CD4-positive, alpha-beta T cell treated with Interleukin-15 for 4 hours (primary cell): Measurements from ENCODE around the gene ITPA.
"Not testable (repeated sequence)": the region's sequence is repeated elsewhere in the genome, so short reads cannot be mapped to it uniquely, and the experiment has no call there.

ENCODE experiments used
- DNase-seq: peaks from one replicate; pipeline ENCODE4 v3.0.0-alpha.2; 2020; ENCODE audit warnings: low spot score

The ITPA gene

DNA sequence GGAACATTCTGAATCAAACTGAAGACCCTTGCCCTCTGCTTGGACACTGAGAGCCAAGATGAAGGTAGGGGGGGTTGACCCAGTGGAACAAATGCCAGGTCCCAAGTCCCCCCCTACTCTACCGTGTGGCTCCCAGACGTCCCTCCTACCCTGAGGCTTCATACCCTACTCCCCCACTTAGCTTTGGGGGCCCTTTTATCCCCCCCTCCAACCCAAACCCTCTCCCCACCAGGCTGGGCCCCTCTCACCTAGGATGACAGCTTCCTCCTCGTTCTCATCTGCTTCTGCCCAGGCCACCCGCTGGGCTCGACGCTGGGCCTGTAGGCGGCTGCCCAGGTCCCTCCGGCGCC is 6.4 kb upstream of the ITPA start:
- DNase-seq, result no peak

DNA sequence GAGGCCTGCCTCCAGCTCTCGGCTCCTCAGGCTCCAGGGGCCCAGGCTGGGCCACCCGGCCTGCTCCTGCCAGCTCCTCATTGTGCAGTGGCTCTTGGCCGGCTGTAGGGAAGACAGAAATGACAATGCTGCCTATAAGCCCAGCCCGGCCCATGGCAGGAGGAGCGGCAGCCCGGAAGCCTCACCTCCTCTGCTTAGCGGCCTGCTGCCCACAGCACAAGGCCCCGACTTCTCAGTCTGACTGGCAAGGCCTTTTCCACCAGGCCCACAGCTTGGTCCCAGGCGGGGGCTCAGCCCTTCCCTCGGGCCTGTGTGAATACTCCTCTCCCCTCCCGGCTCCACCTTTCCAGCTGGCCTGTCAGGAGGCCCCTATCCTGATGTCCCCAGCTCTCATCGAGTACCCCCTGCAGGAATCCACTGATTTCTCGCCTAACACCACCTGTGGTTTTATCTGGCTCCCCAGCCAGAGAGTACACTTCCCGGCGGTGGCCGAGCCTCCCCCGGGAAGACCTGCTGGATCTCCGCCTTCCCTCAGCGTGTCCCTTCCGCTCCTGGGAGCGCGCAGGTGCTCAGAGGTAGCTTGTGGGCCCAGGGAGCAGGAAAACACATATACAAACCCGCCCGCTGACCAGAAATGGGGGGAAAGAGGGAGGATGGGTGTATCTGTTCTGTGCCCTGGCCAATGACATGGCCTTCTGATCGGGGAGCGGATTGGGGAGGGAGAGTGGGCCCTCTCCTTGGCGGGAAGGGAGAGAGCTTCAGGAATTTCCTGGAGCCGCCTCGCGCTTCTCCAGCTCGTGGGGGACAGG is 5.8 kb upstream of the ITPA start:
- DNase-seq, result peak; percentile 26

DNA sequence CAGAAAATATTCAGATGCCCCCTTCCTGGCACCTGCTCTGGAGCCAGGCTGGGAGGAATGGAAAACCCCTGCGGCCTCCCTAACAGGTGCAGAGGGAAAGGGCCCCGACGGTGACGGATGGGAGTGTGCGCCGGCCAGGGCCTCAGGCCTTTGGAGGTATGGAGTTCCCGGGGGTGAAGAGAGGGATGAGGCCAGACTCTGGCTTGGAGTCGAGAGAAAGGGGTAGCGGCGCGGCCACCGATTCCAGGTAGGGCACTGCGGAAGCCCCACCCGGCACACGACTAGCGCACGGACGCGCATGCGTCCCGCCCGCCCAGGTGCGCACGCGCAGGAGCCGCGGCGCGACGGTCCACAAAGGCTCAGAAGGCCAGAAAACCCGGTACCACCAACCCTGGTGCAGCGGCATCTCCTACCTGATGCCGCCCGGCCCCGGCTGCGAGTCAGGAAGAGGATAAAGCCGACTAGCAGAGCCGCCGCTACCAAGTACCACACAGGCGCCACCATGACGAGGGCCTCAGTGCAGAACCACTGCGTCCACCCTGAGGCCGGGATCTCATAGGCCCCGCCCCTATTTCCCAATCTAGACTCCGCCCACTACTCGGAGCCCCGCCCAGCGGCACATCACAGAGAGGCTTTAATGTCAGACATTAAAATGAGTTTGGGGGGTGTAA is 5.0 kb upstream of the ITPA start, which contains the start of gene DDRGK1:
TSS of gene DDRGK1 (minus strand) at position 559 of the 671 bp plus-strand sequence. CDS start at position 504, 55 bp downstream.
- peak; percentile 93 for DNase-seq

DNA sequence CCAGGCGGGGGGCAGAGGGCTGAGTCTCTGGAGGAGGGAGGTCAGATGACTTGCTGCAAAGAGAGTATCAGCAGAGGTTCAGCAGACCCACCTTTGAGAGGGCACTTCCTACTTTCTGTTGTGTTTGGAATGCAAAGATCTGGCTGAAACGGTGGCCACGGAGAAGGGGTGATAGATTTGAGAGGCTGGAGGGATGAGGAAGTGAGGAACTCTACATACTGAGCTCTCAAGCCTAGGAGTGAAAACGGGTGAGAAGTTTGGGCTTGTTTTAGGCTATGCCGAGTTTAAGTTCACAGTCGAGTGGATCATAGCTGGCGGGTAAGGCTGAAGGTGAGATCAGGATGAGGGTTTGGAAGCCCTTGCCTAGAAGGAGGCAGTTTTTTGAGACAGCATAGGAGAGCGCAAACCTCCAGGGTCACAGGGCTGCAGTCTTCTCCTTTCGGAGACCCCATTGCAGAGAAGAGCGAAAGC is 477 bp upstream of the ITPA start:
- peak; percentile 10 for DNase-seq

DNA sequence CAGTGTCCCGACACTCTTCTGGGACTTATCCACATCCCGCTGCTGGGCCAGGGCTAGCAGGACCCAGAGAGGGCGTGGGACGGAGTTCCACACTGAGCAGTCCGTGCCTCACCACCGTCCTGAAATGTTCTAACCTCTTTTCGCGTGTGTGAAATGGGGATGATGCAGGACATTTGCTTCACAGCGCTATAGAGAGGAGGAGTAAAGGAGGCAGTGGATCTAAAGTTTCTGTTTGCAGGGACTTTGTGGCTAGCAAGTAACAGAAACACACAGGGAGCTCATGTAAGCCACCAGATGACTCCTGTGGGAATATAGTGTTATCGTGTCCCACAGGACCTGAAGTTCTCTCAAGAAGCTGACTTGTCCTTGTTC is 634 bp downstream of the ITPA start:
- DNase-seq, result no peak

DNA sequence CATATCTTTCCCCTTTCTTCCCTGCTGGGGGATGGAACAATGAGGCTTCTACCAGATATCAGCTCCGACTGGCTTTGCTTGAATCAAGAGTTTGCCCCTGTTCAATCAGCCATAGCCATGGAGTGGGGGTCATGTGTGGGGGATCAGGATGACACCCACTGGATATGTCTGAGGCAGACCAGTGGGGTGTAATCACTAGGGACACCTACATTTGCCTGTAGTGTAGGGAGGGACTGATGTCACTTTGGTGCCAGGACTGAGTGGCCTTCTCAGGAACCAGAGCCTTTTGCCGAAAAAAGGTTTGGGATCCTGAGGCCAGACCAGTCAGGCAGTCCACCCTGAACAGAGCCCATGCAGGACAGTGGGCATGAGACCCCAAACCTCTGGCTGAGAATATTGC is 1.0 kb downstream of the ITPA start:
- DNase-seq, result no peak

DNA sequence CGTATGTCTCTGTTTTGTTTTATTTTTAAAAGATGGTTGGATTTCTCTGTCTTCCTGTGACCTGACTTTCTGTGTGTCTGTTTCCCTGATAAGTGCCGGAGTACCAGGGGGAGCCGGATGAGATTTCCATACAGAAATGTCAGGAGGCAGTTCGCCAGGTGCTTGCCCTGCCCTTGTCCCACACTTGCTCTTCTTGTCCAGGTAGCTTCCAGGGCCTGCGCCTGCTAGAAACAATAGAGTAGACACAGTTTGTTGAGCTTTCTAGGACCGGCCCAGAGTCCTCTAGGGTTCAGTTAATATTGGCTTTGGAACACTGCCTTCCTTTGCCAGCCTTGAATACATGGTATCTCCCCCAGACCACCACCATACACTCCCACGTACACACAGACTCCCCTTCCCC is 3.9 kb downstream of the ITPA start:
- DNase-seq, result no peak

DNA sequence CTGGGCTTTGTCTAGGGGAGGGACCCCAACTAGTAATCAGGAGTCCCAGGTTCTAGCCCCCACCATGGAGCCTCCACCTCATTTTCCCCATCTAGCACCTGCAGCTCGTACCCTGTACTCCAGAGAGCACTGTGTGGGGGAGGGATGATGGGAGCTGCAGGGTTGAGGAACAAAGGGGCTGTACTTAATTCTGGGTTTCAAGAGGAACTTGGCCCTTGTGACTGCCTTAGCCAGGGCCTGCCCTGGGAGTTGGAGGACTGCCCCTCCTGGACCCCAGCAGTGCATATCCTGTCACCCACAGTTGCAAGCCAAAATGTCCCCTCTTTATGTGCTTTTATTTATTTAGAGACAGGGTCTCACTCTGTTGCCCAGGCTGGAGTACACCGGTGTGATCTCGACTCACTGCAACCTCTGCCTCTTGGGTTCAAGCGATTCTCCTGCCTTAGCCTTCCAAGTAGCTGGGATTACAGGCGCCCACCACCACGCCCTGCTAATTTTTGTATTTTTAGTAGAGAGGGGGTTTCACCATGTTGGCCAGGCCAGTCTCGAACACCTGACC is 6.1 kb downstream of the ITPA start:
- DNase-seq, result not testable (repeated sequence)

DNA sequence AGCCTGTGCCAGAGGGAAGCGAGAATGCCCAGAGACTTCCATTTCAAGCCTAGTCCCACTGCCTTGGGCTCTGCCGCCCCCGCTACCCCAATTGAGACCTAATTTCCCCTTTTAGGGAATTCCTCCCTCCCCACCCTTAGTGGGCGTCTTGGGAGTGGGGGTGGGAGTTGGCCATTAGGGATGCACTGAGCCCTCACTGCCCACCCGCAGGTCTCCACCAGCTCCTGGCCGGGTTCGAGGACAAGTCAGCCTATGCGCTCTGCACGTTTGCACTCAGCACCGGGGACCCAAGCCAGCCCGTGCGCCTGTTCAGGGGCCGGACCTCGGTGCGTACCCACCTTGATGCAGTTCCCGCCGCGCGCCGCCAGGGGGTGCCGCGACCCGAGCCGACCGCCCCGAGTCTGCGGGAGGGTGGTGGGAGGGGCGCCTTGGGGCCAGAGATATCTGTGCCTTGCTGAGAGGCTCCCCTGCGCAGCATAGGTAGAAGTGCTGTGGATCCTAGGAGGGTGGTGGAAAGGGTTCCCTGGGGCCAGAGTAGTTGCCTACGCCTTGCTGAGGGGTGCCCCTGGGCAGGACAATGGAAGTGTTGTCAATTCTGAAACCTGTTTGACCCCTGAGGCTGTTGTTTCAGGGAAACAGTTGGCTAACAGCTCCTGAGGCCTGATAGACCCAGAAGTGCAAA is 9.2 kb downstream of the ITPA start:
- DNase-seq, result peak; percentile 72

DNA sequence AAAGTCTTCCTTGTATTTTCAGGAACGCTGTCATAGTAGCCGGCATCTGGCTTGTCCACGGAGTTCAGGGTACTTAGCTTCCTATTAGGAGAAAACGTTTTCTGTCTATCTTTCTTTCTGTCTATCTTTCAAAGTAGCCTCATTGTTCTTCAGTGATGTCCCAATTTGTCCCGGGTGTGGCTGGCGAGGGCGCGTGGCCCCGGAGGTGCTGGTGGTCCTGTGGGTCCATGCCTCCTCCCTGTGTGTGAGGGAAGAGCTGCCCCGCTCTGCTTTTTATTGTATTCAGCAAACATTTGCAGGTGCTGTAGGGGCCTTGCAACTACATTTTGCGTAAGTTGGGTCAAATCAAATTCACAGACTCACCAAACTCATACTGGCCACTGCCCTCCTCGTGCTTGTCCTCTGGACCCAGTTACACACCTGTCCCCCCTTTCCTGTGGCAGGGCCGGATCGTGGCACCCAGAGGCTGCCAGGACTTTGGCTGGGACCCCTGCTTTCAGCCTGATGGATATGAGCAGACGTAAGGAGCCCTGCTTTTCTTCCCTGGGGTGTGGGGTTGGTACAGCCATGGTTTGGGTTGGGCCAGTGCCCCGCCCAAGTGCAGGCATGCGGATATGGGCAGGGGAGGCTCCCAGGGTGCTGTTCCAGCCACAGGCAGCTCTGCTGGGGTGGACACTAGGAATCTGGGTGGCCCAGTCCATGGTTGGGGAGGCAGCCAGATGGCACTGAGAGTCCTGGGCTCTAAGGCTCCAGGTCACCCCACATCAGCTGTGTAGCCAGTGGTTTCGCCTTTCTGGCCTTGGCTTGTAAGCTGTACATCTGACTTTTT is 12.3 kb downstream of the ITPA start:
- DNase-seq, result no peak

DNA sequence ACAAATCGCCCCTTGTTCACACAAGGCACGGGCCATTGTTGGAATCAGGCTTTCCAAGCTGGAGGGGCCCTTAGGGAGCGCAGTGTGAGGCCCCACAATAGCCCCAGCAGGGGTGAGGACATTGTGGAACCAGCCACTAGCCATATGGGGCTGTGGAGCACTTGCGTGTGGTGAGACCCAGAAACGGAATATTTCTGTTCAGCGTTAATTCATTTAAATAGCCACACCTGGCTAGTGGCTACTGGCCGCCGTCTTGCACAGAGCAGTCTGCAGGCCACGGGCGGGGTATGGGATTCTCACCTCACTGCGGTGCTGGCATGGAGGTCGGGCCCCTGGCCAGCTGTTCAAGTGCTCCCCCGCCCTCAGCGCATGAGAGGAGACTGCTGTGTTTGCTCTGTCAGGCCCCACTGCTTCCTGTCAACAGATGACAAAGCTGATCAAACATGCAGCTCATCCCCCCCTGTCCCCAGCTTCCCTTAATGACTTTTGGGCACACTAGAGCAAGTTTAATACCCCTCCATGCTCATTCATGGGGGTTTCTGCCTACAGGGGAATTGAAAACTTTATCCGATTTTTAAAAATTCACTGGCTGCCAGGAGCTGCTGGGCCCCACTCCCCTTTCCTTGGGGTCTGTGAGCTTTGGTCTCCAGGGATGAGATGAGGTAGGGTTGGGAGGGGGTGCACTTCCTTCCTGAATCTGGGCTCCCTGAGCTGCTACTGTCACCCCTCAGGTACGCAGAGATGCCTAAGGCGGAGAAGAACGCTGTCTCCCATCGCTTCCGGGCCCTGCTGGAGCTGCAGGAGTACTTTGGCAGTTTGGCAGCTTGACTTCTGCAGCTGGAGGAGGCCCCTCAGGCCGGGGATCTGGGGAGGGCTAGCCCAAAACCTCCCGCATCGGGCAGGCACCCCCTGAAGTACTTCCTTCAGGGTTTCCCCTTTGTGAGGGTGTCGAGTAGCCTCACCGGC is 13.6 kb downstream of the ITPA start:
- DNase-seq, result no peak

DNA sequence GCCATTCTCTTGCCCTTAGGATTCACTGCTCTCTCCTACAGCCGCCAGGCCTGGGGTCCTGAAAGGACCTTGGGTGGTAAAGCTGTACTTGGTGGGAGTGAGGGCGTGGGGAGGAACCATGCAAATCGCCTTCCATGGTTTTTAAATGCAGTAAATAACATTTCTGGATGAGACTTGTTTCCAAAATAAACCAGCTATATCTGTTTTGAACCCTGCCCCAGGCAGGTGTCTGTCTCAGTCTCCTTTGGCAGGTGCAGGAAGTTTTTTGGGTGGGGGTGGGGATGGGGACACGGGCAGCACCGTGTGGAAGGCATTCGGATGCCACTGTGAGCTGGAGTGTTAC is 14.3 kb downstream of the ITPA start:
- DNase-seq, result no peak

DNA sequence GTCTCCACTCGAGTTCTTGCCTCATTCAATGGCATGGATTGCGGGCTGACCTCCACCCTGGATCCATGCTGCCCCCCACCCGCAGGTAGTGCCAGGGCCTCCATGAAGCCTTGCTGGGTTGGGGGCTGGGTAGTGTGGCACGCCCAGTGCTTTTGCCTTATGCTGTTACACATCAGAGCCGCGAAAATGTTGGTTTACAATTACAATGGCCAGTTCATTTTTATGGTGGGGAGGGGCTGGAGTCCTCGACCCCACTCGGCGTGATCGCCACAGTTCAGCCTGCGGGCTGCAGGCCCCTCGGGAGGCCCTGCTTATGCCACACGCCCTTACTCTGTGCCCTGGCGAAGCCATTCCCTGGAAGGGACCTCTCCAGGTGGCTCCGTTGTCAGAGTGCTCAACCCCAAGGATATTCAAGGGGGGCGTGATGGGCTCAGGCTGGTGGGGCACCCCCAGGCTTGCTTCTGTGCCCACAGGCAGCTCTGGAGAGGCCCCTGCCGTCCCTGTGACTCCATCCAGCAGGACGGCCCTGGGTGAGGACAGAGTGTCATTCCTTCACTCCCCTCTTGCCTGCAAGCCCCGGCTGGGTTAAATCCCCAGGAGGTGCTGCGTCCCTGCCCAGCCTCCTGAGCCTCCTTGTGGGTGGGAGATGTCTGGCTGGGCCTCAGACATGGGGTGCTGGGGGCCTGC is 14.8 kb downstream of the ITPA start:
- no peak for DNase-seq

DNA sequence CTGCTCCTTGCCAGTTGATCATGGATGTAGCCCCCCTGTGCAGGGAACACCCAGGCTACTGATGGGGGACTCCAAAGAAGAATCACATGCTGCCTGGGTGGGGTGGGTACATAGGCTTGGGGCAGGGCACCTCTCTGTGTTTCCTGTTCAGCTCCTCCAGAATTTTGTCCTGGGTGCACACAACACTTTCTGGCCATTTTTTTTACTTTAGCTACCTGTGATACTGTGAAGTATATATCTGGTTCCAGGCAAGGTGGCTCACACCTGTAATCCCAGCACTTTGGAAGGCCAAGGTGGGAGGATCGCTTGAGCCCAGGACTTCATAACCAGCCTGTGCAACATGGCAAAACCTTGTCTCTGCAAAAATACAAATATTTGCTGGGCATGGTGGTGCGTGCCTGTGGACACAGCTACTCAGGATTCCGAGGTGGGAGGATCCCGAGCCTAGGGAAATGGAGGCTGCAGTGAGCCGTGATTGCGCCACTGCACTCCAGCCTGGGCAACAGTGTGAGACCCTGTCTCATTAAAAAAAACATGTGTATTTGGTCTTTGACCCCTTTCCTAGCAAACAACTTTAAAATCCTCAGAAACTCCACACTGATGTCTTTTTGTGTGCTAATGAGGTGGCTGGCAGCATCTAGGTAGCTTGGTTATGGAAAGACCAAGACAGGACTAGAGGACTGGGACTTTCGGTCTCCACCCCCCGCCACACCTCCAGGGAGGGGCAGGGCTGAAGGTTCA is 15.6 kb downstream of the ITPA start:
- DNase-seq, result no peak

DNA sequence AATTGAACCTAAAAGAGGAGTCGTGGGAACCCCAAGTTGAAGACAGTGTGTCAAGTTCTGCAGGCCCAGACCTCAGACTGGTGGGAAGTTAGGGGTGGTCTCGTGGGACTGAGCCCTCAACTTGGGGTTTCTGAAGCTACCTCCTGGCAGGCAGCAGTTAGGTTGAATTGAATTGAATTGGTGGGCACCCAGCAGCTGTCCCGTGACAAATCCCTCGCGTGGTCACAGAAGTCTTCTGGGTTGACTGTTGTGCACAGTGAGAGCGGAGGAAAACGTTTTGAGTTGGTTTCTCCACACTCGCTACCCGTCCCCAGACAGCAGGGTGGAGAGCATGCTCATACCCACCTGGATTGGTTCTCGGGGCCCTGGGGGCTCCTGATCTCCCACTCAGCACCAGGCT is 16.8 kb downstream of the ITPA start:
- DNase-seq, result no peak

DNA sequence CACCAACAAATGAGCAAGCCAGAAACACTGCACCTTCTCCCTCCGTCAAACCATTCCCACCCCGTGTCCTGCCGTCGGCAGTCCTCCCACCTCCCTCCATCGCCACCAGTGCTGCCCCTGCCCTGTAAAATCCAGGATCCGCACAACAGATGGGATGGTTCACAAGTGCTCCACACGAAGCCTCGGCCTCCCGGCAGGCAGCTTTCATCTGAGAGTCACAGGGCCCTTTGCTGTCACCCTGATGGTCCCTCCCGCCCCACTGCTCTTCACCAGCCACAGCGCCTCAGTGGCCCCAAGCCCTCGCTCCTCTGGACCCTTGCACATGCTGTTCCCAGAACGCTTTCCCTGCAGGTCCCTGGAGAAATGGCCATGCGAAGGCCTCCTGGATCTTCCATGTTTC is 17.6 kb downstream of the ITPA start:
- no peak for DNase-seq

DNA sequence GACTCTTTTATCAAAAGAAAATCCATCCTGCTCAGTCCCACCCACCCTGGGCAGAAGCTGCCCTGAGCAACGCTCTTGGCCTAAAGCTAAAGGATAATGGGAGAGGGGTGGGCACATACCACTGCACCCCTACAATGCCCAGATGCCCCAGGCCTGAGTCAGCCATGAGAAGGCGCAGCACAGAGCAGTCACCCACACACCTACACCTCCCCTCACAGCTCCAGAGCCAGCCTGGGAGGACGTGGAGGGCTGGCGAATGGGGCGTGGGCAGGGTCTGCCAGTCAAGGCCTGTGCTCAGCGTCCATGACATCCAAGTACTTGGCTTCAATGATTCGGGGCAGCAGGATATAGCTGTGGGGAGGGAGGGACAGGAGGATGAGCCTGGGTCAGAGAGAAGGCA is 18.2 kb downstream of the ITPA start:
- no peak for DNase-seq

DNA sequence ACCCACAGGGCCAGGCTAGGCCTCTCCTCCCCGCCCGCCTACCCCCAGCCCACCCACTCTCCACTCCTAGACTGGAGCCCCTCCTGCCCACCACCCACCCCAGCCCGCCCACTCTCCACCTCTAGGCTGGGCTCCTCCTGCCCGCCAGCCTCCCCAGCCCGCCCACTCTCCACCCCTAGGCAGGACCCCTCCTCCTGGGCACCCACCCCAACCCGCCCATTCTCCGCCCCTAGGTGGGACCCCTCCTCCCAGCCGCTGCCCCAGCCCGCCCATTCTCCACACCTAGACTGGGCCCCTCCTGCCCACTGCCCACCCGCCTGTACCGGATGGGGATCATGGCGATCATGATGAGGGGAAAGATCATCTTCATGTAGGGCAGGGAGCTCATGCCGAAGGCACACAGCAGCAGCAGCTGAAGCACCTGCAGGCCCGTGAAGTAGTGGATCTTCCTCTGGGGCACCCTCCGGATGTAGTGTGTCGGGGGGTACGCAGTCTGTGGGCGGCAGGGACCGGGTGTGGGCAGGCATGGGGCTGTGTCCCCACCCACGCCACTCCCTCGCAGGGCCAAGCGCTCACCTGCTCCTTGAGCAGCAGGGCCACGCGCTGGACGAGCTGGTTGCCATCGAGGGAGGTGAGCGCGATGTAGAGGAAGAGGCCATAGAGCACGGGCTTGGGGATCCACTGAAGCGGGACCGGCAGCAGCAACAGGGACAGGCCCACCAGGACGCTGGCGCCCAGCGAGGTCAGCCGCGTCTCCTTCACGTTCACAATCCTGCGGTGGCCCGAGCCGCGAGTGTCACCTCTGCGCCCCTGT is 18.8 kb downstream of the ITPA start:
- no peak for DNase-seq

DNA sequence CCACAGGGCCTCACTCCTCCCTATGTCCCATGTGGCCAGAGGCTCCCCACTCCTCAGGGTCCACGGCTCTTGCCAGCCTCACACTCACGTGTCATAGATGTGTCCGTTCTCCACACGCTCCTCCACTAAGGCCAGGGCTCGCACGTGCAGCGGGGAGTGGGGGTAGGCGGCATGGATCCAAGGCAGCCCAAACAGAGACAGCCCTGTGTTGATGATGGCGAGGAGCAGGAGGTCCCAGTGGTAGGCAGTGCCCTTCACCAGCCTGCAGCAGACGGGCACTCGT is 19.4 kb downstream of the ITPA start:
- no peak for DNase-seq
